Vagina (tissue), 2 donors: Measurements from ENCODE around the gene RPAP3.

Experiments used
- POLR2A ChIP-seq, 2 donors: fragments of 450-650 bp; IDR thresholded peaks; one replicate each; pipeline ENCODE4 v1.6.1; 2017; ENCODE audit warnings: antibody characterized with exemption in 2 of 2, mild to moderate bottlenecking in 2 of 2, moderate library complexity in 2 of 2
- POLR2AphosphoS5 ChIP-seq, 2 donors: sonication (generic); formaldehyde crosslinking; IDR thresholded peaks; one replicate each; pipeline ENCODE4 v1.9.0; 2017; ENCODE audit warnings: antibody characterized with exemption in 2 of 2, mild to moderate bottlenecking in 2 of 2, low read depth in 1 of 2; ENCODE audit not compliant: insufficient read depth in 1 of 2
- TF ChIP-seq, protein P1 (sequence below), 3 experiments: fragments of 450-650 bp in 2 of 3; fragments of 200-600 bp in 1 of 3; sonication (generic) in 1 of 3; IDR thresholded peaks; one replicate each; pipeline ENCODE4 v1.5.1; 2017 to 2019; ENCODE audit warnings: antibody characterized with exemption in 3 of 3, mild to moderate bottlenecking in 2 of 3, moderate library complexity in 2 of 3

DNA sequence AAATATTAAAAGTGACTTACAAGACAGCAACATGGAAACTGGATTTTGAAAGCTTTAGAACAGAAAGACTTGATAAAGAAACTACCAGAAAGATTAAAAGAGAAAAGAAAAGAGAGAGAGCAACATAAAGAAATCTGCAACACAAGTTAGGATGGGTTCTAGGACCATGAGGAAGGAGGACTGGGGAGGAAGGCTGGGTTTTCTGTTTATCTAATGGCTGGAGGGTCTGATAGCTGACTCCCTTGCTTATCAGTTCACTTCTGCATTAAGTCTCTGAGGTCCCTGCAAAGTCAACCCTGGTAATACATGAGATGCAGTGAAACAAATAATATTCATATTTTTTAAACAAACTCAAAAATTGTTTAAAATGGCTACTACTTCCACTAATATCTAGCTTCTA is 90.1 kb downstream of the RPAP3 start:
- TF ChIP-seq, protein P1, sequence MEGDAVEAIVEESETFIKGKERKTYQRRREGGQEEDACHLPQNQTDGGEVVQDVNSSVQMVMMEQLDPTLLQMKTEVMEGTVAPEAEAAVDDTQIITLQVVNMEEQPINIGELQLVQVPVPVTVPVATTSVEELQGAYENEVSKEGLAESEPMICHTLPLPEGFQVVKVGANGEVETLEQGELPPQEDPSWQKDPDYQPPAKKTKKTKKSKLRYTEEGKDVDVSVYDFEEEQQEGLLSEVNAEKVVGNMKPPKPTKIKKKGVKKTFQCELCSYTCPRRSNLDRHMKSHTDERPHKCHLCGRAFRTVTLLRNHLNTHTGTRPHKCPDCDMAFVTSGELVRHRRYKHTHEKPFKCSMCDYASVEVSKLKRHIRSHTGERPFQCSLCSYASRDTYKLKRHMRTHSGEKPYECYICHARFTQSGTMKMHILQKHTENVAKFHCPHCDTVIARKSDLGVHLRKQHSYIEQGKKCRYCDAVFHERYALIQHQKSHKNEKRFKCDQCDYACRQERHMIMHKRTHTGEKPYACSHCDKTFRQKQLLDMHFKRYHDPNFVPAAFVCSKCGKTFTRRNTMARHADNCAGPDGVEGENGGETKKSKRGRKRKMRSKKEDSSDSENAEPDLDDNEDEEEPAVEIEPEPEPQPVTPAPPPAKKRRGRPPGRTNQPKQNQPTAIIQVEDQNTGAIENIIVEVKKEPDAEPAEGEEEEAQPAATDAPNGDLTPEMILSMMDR (IDR thresholded peaks at IDR 0.05) = no peak
- no peak for TF ChIP-seq POLR2A (IDR thresholded peaks at IDR 0.05)
- no peak for TF ChIP-seq POLR2AphosphoS5 (IDR thresholded peaks at IDR 0.05; ENCODE audit: insufficient read depth in 1 of 2, low read depth in 1 of 2)
